Stimulated activated CD8-positive, alpha-beta memory T cell treated with anti-CD3 and anti-CD28 coated beads, Interleukin-12 subunit alpha, Interleukin-12 subunit beta, amount 100 ng/mL, for 24 hours (primary cell): ENCODE measurements around the gene NCAPD2.
"Not testable (repeated sequence)": the region's sequence is repeated elsewhere in the genome, so short reads cannot be mapped to it uniquely, and the experiment has no call there.

ENCODE experiments used
- DNase-seq: peaks from one replicate; pipeline ENCODE4 v3.0.0-alpha.2; 2020; ENCODE audit errors: extremely low read depth

Gene NCAPD2

DNA sequence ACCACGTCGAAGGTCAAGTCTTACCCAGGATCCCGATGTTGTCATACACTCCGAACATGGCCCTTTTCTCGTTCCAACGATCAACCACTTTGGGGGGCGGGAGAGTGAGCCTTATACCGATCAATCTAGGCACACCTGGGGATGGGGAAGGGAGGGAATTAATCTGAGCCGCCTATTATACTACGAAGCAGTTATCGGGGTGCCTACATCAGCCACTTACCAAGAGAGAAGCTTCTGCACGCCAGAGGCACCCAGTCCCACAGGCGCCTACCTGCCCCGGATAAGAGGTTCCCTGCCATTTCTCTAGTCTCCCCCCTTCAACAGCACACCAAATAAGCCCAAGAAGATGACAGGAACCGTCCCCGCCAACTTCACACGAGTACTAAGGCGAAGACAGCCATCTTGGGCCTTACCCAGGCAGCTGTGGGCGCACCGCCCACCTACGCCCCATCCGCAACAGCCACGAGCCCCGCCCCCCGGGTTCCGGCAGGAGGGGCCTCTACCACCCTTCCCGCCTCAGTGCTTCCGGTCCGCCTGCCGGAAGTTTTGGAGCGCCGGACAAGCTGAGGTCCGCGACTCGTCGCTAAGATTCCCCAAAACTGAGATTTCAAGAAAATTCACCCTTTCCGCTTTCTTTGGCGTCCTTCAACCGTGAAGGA is 935 bp upstream of the NCAPD2 start, which contains the start of gene MRPL51:
MRPL51 (minus strand) TSS at position 425 of the 659 bp plus-strand sequence; CDS start at position 299, 126 bp downstream.
- DNase-seq, result peak; percentile 98

DNA sequence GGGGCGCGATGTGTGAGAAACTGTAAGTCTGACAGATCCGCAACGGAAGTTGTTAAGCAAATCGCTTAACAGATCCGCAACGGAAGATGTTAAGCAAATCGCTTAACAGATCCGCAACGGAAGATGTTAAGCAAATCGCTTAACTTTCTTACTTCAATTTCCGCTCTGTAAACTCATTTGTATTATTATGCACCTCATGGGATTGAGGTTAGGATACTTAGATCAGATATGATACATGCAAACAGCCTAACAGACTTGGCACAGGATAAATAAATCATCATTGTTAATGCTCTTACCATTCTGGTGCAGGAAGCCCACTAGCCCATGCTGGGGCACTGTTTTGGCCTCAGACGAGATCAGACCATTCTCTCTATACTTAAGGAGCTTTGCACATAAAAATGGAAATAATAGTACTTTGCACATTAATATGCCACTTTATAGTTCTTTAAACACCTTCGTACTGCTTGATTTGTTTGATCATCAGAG is 399 bp downstream of the NCAPD2 start:
- DNase-seq, result no peak

DNA sequence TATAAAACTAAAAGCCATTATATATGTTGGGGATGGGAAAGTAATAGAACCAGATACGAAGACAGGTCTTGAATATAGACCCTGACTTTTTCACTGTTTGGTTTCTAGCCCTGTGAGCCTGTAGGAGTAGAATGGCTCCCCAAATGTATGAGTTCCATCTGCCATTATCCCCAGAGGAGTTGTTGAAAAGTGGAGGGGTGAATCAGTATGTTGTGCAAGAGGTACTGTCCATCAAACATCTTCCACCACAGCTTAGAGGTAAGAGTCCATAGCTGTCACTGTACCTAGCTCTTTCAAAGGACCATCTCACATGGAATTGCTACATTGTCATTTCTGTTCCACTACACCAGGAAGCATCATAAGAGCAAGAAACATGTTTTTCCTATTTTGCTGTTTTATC is 1.1 kb downstream of the NCAPD2 start:
- no peak for DNase-seq

DNA sequence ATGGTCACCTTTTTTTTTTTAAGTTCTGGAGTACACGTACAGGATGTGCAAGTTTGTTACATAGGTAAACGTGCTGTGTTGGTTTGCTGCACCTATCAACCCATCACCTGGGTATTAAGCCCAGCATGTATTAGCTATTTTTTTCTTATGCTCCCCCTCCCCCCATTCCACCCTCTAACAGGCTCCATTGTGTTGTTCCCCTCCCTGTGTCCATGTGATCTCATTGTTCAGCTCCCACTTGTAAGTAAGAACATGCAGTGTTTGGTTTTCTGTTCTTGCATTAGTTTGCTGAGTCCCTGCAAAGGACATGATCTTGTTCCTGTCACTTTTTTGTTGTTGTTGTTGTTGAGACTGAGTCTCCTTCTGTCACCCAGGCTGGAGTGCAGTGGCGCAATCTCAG is 3.4 kb downstream of the NCAPD2 start:
- DNase-seq, result not testable (repeated sequence)

DNA sequence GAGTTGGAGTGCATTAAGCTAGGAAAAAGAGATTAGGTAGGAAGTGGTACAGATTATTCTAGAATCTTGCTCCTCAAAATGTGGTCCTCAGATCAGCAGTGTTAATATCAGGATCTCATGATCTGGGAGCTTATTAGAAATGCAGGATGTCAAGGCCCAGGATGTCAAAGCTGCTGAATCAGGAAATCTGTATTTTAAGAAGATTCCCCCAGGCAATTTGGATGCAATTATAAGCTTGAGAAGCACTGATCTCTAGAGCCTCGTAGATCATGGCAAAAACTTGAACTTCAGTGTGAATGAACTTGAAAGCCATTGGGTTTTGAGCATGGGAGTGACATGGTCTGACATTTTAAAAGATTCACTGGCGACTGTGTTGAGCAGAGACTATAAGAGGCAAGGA is 6.6 kb downstream of the NCAPD2 start:
- no peak for DNase-seq

DNA sequence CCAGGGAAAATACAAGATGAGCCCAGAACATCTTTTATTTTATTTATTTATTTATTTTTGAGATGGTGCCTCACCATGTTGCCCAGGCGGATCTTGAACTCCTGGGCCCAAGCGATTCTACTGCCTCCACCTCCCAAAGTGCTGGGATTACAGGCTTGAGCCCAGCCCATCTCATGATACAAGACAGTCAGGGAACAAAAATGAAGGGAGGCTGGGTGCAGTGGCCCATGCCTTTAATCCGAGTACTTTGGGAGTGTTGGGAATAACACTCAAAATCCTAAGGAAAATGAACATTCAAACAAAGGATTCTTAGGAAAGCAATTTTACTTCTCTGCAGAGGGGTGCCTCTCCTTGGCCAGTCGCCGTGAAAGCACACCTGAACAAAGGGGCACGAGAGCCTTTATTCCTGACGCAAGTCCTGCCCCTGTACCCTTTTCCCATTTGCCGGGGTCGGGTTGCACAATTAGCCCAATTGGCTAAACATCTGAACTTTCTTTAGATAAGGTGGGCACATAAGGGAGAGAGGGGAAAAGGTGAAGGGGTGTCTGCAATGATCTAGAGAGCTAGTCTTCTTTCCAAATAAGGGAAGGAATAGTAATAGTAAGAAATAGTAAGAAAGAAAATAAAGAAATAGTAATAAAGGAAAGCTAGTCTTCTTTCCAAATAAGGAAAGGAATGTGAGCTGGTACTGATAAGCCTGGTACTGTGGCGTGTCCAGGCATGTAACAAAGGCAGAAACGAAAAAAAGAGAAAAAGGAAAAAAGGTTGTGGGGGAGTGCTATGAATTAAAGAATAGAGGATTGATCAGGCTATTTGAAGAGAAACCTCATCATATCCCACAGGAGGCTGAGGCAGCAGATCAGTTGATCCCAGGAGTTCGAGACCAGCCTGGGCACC is 13.4 kb downstream of the NCAPD2 start:
- no peak for DNase-seq

DNA sequence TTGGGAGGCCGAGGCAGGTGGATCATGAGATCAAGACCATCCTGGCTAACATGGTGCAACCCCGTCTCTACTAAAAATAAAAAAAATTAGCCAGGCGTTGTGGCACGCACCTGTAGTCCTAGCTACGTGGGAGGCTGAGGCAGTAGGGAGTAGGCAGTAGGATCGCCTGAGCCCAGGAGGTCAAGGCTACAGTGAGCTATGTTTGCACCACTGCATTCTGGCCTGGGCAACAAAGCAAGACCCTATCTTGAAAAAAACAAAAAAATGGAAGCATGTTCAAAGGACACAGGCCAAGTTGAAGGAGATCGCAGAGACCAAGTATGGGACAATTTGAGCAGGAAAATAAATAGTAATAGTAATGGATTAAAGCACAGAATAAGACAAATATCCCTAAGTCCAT is 14.2 kb downstream of the NCAPD2 start:
- DNase-seq, result no peak

DNA sequence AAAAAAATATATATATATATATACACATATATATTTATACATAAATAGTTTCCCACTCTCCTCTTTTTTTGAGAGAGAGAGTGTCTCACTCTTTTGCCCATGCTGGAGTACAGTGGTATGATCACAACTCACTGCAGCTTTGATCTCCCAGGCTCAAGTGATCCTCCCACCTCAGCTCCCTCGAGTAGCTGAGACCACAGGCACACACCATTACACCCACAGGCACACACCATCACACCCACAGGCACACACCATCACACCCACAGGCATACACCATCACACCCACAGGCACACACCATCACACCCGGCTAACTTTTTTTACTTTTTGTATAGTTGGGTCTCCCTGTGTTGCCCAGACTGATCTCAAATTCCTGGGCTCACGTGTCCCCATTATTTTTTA is 26.3 kb downstream of the NCAPD2 start:
- no peak for DNase-seq

DNA sequence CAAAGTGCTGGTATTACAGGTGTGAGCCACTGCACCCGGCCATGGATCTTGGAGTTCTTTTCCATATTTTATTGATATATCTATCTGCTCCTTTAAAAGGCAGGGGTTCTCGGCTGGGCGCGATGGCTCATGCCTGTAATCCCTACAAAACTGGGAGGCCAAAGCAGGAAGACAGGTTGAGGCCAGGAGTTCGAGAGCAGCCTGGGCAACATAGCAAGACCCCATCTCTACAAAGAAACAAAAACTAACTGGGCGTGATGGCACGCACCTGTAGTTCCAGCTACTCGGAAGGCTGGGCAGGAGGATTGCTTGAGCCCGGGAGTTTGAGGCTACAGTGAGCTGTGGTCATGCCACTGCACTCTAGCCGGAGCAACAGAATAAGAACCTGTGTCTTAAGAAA is 28.3 kb downstream of the NCAPD2 start:
- DNase-seq, result no peak

DNA sequence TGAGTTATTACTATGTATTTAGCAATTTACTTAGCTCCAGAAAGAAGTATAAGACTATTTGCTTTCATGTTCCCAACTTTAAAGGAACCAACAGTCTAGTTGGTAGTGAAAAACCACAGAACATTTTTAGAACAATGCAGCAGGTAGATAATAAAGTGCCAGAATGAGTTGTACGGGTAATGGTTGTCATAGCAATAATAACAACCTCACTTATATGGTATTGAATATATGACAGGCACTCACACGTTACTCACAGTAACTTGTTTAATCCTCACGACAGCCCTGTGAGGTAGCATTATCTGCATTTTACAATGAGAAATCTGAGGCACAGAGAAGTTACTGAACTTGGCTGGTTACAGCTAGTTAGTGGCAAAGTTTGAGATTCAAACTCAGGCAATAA is 29.8 kb downstream of the NCAPD2 start:
- DNase-seq, result no peak

DNA sequence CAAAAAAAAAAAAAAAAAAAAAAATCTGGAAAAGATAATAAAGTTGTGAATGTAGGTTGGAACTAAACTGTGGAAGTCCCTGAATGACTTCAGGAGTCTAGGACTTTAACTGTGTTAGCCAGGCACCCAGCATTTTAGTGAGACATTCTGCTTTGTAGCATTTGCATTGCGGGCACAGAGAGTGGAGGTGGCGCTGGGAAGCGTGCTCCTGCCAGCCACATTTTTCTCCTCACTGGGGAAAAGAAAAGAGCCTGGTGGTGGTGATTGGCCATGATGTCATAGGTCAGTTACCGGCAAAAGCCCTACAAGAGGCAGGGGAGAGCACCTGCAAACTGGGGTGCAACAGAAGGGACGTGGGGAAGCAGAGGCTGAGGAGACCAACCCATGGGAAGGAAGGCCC is 30.7 kb downstream of the NCAPD2 start:
- no peak for DNase-seq

DNA sequence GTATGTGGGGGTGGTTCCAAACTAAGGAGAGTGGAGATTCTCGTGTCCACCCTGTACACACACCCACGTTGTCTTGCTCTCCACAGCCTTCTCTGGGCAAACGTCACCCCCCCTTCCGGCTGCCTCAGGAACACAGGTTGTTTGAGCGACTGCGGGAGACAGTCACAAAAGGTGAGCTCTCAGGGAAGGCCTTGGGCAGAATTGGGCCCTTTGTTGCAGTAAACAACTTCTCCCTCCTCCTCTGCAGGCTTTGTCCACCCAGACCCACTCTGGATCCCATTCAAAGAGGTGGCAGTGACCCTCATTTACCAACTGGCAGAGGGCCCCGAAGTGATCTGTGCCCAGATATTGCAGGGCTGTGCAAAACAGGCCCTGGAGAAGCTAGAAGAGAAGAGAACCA is 32.3 kb downstream of the NCAPD2 start:
- no peak for DNase-seq

DNA sequence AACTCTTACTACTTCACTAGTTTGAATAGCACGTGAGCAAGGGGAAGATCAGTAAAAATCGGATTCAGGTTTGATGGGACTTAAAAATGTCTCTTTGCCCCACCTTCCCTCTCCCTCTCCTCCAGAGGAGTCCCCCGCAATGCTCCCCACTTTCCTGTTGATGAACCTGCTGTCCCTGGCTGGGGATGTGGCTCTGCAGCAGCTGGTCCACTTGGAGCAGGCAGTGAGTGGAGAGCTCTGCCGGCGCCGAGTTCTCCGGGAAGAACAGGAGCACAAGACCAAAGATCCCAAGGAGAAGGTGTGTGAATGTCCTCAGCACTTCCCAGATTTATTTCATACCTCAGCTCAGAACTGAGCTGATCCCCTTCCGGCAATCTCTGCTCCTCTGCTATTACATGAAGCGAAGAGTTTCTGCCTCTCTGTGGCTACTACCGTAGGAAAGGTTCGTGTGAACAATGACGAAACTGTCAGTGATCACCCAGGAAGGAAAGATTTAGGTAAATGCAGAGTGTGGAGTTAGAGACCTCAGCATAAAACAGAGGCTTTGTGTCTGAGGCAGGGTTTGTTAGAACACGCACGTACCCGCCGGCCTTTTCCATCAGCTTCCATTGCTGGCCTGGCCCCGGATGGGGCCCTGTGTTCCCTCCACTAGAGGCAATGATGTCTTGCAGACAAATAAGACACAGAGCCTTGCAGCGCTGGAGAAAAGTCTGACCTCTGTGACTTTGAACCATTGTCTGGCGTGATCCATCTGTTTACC is 33.0 kb downstream of the NCAPD2 start:
- DNase-seq, result no peak

DNA sequence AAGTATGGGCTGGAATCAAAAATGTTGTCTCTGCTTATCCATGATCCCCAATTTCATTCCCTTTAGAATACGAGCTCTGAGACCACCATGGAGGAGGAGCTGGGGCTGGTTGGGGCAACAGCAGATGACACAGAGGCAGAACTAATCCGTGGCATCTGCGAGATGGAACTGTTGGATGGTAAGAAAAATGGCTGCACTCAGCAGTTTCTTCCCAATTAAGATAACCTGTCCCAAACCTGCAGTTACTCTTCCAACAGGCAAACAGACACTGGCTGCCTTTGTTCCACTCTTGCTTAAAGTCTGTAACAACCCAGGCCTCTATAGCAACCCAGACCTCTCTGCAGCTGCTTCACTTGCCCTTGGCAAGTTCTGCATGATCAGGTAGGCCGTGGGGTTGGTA is 33.8 kb downstream of the NCAPD2 start:
- DNase-seq, result no peak

DNA sequence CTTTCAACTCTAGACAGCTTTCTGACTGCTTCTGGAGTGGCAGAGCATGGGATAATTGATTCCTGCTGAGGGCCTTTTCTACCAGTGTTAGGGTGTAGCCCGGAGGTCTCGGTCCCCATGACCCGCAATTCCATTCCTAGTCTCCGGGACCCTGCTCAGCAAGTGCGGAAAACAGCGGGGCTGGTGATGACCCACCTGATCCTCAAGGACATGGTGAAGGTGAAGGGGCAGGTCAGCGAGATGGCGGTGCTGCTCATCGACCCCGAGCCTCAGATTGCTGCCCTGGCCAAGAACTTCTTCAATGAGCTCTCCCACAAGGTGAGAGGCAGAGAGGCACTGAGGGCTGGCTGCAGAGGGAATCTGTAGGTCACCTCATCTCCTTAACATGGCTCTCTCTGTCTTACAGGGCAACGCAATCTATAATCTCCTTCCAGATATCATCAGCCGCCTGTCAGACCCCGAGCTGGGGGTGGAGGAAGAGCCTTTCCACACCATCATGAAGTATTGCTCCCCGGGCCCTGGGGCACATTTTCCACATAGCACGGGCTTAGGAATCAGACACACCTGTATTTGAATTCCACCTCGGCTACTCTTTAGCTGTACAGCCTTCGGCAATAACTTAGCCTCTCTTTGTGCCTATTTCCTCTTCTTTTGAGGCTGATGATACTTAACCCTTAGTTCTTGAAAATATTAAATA is 34.8 kb downstream of the NCAPD2 start:
- no peak for DNase-seq

DNA sequence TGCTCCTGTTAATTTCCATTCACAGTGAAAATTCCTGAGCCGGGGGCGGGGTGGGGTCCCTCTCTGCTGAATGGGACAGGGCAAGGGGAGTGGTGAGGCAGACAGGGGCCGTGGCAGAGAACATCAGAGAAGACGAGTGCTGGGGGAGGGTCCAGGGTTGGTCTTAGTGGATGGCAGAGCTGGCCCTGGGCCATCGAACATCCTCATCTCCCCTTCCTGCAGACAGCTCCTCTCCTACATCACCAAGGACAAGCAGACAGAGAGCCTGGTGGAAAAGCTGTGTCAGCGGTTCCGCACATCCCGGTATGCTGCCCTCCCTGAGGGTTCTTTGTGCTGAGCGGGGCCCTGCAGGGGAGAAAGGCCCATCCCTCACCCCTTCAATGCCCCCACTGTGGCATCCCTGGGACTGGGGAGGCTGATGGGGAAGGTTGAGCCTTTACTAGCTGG is 35.4 kb downstream of the NCAPD2 start:
- no peak for DNase-seq

DNA sequence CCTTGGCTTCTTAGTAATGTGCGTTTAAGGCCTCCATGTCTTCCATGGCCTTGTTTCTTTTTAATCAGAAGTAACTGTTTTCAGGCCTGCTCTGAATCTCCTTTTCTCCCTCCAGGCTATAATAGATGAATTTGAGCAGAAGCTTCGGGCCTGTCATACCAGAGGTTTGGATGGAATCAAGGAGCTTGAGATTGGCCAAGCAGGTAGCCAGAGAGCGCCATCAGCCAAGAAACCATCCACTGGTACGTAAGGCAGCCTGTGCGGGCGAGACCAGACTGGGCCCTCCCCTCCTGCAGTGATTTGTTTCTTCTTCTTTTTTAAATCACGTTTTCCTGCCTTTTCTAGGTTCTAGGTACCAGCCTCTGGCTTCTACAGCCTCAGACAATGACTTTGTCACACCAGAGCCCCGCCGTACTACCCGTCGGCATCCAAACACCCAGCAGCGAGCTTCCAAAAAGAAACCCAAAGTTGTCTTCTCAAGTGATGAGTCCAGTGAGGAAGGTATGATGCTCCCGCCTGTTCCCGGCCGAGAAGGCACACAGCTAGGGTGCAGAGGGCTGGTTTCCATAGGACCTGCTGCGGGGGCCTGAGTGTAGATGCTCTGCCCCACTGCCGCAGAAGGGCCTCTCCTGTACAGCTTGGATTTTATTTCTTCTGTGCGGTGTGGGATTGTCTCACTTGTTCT is 36.8 kb downstream of the NCAPD2 start:
- no peak for DNase-seq

DNA sequence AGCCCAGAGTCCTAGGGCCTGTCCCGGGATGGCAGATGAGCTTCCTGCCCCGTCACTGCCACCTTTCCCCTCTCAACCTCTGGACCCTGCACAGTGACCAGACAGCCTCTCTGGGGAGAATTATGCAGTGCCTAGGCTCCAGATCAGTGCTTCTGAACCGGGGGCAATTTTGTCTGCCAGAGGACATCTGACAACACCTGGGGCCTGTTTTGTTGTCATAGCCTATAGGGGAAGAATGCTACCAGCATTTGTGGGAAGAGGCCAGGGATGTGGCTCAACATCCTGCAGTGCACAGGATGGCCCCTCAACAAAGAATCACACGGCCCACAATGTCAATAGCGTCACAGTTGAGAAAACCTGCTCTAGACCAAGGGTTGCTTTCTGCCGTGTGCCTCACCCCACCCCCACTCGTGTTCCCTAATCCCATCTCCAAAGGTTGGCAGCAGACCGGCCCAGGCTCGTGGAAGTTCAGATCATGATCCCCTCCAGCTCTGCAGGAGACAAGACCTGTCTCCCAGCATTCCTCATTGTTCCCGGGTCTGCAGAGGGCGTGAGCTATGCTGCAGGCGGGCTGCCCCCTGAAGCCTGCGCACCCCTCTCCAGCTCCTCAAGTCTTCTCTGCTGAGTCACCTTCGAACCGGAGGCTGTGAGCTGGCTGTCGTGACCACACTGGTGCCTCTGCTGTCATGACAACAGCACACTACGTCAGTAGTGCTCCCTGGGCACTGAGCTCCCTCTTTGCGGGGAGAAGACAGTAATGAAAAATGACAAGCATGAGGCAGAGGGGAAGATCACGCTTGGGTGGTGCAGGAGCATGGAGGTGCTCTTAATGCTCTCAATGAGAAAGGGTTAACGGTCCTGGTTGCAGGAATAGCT is 38.4 kb downstream of the NCAPD2 start:
- peak; percentile 64 for DNase-seq

DNA sequence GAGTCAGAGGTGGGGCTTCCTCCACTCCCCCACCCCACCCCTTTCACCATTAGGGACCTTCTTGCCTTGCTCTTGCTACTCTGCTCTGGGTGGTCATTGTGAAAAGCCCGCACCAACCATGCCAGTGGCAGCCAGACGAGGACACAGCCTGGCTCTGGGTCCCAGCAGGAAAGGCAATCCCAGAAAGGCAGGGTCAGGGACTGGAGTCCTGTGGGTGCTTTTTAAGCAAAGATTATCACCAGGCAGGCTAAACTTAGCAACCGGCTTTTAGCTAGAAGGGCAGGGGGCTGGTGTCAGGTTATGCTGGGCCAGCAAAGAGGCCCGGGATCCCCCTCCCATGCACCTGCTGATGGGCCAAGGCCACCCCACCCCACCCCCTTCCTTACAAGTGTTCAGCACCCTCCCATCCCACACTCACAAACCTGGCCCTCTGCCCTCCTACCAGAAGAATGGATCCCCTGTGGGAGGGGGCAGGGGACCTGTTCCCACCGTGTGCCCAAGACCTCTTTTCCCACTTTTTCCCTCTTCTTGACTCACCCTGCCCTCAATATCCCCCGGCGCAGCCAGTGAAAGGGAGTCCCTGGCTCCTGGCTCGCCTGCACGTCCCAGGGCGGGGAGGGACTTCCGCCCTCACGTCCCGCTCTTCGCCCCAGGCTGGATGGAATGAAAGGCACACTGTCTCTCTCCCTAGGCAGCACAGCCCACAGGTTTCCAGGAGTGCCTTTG is 39.2 kb downstream of the NCAPD2 start:
- DNase-seq, result no peak

DNA sequence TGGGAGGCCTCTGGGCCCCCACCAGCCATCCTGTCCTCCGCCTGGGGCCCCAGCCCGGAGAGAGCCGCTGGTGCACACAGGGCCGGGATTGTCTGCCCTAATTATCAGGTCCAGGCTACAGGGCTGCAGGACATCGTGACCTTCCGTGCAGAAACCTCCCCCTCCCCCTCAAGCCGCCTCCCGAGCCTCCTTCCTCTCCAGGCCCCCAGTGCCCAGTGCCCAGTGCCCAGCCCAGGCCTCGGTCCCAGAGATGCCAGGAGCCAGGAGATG is 39.7 kb downstream of the NCAPD2 start:
- no peak for DNase-seq
